DND-41 (cell line): ENCODE measurements around the gene ADRA2B.
"Not testable (repeated sequence)": the region's sequence is repeated elsewhere in the genome, so short reads cannot be mapped to it uniquely, and the experiment has no call there.

Experiments
- ATAC-seq: fragments of 200-7000 bp; cut with Tn5 transposase; 3 replicates; pipeline ENCODE4 v1.9.1; 2021; ENCODE audit warnings: low read depth; ENCODE audit not compliant: insufficient read depth
- DNase-seq: peaks from one replicate; pipeline ENCODE4 v3.0.0-alpha.2; 2020
- H2AFZ ChIP-seq: 2 replicates; pipeline ENCODE4 v1.6.0; 2012; ENCODE audit warnings: low read depth, low read length
- H3K27ac ChIP-seq: 2 replicates; pipeline ENCODE4 v1.5.1; 2012; ENCODE audit warnings: low read length, inconsistent platforms
- H3K27me3 ChIP-seq: fragments of 200-600 bp; sonication (generic); 2 replicates; pipeline ENCODE4 v1.6.0; 2012; ENCODE audit warnings: low read length, mild to moderate bottlenecking, inconsistent platforms; ENCODE audit not compliant: insufficient read depth, poor library complexity
- H3K36me3 ChIP-seq: 2 replicates; pipeline ENCODE4 v1.5.1; 2012; ENCODE audit warnings: low read length, inconsistent platforms; ENCODE audit not compliant: insufficient read depth
- H3K4me1 ChIP-seq: 2 replicates; pipeline ENCODE4 v1.5.1; 2012; ENCODE audit warnings: mild to moderate bottlenecking, low read length; ENCODE audit not compliant: insufficient read depth
- H3K4me2 ChIP-seq: 2 replicates; pipeline ENCODE4 v1.6.0; 2012; ENCODE audit warnings: mild to moderate bottlenecking, moderate library complexity, low read length, inconsistent platforms; ENCODE audit not compliant: insufficient read depth
- H3K4me3 ChIP-seq, 2 experiments: fragments of 200-600 bp in 1 of 2; shearing (Covaris generic) in 1 of 2; 2 replicates each; pipeline ENCODE4 v1.5.1; 2012 to 2016; ENCODE audit warnings: inconsistent platforms in 2 of 2, low read length in 2 of 2, mild to moderate bottlenecking in 2 of 2, low read depth in 1 of 2, moderate library complexity in 1 of 2
- H3K79me2 ChIP-seq: 2 replicates; pipeline ENCODE4 v1.6.0; 2012; ENCODE audit warnings: low read length, inconsistent platforms; ENCODE audit not compliant: insufficient read depth
- H3K9ac ChIP-seq: 2 replicates; pipeline ENCODE4 v1.6.0; 2012; ENCODE audit warnings: low read depth, mild to moderate bottlenecking, inconsistent platforms, low read length, moderate library complexity
- H3K9me3 ChIP-seq: 2 replicates; pipeline ENCODE4 v1.5.1; 2012; ENCODE audit warnings: low read length, moderate library complexity, mild to moderate bottlenecking, inconsistent platforms; ENCODE audit not compliant: insufficient read depth, severe bottlenecking
- H4K20me1 ChIP-seq: 2 replicates; pipeline ENCODE4 v1.6.0; 2012; ENCODE audit warnings: low read length; ENCODE audit not compliant: insufficient read depth

The ADRA2B gene

DNA sequence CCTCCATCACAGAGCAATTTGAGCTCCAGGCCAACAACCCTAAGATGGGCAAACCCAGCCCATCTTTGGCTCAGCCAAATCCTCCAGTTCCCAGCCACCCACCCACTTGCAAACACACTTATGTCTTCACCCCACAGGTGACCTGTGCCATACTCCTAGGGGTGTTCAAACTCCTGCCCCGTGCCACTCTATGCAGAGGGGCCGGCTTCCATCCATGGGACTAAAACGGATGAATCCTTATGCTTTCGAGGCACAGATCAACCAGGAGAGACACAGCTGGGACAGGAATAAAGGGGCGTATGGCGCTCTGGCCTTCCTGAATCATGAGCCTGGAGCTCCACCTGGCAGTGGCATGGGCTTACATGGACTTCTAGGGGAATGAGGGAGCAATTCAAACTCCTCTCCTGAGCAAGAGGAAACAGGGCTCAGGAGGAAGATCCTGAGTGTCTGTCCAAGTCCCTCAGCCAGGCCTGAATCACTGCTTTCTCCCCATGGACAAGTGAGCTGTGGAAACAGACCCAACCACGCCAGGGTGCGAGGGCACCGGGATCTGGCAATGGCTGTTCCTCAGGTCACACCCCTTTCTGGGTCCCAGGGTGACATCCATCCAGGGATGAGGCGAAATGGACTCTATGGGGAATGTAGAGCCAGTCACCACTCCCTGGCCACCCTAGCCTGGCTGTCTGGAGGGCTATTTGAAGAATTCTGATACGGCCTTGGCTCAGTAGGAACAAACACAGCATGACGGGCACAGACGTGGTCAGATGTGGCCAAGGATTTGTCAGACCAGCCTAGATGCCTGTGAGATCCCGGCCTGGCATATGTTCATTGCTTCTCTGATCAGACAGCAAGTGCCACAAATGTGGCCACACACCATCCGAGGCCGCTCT, 45.0 kb downstream of the ADRA2B start:
- ATAC-seq, H3K27ac ChIP-seq, H2AFZ ChIP-seq: not testable (repeated sequence)

DNA sequence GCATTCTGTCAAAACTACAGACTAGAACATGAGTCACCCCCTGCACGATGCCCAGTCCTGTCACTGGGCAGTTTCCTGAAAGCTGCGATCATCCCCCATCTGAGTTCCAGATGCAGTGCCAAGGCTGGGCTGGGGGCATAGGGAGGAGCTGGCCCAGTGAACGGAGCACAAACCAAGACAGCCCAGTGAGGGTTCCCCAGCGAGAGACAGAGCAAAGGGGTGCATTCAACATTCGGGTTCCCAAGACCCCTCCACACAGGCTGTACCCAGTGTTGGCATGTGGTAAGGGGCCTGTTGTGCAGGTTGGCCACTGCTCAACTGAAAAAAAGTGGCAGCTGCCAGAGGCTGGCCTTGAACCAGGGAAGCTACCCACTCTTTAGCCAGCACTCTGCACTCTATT, 46.0 kb downstream of the ADRA2B start:
- not testable (repeated sequence) for H3K36me3 ChIP-seq, H3K27ac ChIP-seq, ATAC-seq, DNase-seq, H3K9me3 ChIP-seq, H3K27me3 ChIP-seq, H3K4me3 ChIP-seq, H3K4me2 ChIP-seq, H4K20me1 ChIP-seq, H2AFZ ChIP-seq, H3K79me2 ChIP-seq, H3K4me1 ChIP-seq, H3K9ac ChIP-seq

More for the DNA sequence above, 45.0 kb downstream of the ADRA2B start:
- H3K9me3 ChIP-seq, H3K4me2 ChIP-seq, H3K27me3 ChIP-seq, H3K36me3 ChIP-seq, H3K4me3 ChIP-seq, DNase-seq, H3K79me2 ChIP-seq, H3K4me1 ChIP-seq, H4K20me1 ChIP-seq, H3K9ac ChIP-seq: not testable (repeated sequence)

DNA sequence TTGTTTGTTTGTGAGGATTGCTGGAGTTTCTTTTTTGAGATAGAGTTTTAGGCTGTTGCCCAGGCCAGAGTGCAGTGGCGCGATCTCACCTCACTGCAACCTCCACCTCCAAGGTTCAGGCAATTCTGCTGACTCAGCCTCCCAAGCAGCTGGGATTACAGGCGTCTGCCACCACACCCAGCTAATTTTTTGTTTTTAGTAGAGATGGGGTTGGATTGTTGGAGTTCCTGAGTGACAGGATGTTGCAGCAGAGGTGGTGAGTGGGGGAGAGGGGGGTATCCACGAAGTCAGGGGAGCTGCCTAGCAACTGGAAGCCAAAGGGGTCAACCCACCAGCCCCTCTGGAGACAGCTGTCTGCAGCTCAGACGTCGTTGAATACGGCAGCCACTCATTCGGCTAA, 46.5 kb downstream of the ADRA2B start:
- H3K4me1 ChIP-seq, H3K27ac ChIP-seq, H3K27me3 ChIP-seq, H4K20me1 ChIP-seq, DNase-seq, H3K9me3 ChIP-seq, H3K79me2 ChIP-seq, ATAC-seq, H3K36me3 ChIP-seq, H2AFZ ChIP-seq, H3K4me3 ChIP-seq, H3K4me2 ChIP-seq, H3K9ac ChIP-seq: not testable (repeated sequence)

DNA sequence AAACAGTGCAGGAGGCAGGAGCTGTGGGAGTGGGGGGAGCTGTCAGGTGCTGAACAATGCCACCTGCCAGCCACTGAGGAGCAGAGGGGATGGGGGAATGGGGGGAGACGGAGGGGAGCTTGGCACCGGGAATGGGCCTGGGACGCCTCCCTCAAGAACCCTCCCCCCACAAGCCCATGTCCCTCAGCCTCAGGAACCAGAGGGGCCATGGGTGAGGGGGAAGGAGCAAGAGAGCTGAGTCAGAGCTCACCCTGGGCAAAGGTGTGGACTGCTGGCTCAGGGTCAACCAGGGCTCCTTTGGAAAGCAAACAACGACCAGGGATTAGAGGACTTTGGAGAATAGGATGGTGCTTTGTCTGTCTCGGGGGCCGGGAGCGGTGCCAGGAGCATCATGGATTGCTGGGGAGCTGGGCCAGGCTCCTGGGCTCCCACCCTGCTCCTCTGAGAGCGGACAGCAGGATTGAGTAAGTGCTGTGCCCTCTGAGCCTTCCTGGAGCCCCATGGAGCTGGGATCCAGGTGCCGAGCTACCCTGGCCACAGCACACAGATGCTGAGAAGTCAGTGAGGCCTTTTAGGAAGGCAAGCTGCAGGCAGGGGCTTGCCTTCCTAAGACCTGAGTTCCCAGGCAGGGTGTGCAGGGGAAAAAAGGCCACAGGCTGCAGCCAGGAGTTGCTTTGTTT, 48.3 kb downstream of the ADRA2B start:
- not testable (repeated sequence) for H2AFZ ChIP-seq, H3K27ac ChIP-seq, H3K36me3 ChIP-seq, ATAC-seq, H3K79me2 ChIP-seq, DNase-seq, H3K27me3 ChIP-seq, H3K4me1 ChIP-seq, H4K20me1 ChIP-seq, H3K4me3 ChIP-seq, H3K4me2 ChIP-seq, H3K9me3 ChIP-seq, H3K9ac ChIP-seq

DNA sequence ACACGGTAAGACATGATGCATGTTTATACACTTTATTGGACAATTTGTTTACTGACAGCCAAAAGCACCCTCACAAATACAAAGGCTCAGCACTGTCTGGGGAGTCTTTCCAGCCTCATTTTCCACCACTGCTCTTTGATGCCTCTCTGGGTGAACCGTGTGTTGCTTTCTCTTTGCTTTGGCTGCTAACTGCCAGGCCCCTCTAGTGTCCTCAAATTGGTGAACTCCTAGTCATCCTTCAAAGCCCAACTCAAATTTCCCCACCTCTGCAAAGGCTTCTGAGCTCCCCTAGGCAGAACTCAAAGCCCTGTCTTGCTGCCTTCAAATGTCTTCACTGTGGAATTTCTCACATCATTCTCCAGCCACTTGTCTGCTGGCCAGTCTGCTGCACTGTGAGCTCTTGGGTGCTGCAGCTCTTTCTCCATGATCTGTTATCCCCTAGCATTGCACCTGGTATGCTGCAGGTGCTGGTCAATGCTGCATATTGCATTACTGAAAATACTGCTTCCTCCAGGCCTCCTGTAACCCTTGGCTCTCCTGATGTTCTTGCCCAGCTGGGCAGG, 49.2 kb downstream of the ADRA2B start:
- not testable (repeated sequence) for ATAC-seq, H3K4me2 ChIP-seq

DNA sequence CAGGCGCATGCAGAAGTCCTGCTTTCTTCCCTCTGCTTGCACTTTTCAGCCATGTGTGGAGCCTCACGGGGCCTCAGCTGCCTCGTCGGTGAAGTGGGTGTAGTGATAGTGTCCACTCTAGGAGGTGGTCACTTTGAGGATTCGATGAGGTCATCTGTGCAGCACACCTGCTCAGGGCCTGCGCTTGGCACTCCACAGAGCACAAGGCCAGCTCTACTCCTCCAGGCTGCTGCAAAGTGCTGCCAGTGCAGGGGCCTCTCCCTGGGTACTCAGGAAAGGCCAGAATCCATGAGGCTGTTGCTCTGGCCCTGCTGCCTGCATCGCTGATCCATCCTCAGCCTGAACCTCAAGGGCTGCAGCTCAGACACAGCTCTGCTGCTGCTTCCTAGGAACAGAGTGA, 49.9 kb downstream of the ADRA2B start:
- not testable (repeated sequence) for DNase-seq, H3K4me1 ChIP-seq, H3K27ac ChIP-seq, ATAC-seq, H4K20me1 ChIP-seq, H3K27me3 ChIP-seq, H3K79me2 ChIP-seq, H3K4me3 ChIP-seq, H3K9me3 ChIP-seq, H3K9ac ChIP-seq, H3K4me2 ChIP-seq, H2AFZ ChIP-seq, H3K36me3 ChIP-seq

More for the DNA sequence above, 49.2 kb downstream of the ADRA2B start:
- H3K4me3 ChIP-seq, H3K36me3 ChIP-seq, H4K20me1 ChIP-seq, H2AFZ ChIP-seq, H3K27me3 ChIP-seq, H3K79me2 ChIP-seq, DNase-seq, H3K4me1 ChIP-seq, H3K9me3 ChIP-seq, H3K27ac ChIP-seq, H3K9ac ChIP-seq: not testable (repeated sequence)

DNA sequence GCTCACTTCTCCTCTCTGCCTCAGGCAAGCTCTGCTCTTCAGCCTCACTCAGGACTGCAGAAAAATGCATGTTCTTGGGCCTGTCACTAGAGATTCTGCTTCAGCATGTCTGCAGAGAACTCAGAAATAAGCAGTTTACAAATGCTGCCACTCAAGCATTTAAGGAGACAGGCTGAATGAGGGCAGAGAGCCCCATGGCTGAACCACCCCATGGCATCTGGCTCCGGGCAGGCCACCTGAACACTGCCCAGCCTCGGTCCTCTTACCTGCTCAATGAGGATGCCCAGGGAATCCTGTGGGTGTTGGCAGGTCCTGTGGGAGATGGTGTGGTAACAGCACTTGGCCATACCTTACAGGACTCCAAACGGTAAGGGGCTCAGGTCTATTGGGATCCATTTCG, 50.4 kb downstream of the ADRA2B start:
- ATAC-seq: not testable (repeated sequence)

More for the DNA sequence above, 50.4 kb downstream of the ADRA2B start:
- H2AFZ ChIP-seq, DNase-seq, H3K4me3 ChIP-seq, H4K20me1 ChIP-seq, H3K79me2 ChIP-seq, H3K9ac ChIP-seq, H3K27ac ChIP-seq, H3K4me1 ChIP-seq, H3K4me2 ChIP-seq, H3K36me3 ChIP-seq, H3K9me3 ChIP-seq, H3K27me3 ChIP-seq: not testable (repeated sequence)
